DND-41 (cell line): ENCODE measurements around the gene MGAT4A.

Source experiments
- CTCF ChIP-seq: IDR thresholded peaks from 2 replicates; pipeline ENCODE4 v1.5.1; 2012; ENCODE audit warnings: borderline replicate concordance, low read length, moderate library complexity, mild to moderate bottlenecking; ENCODE audit not compliant: poor library complexity, severe bottlenecking; ENCODE audit errors: extremely low read depth
- EZH2 ChIP-seq: IDR thresholded peaks from 3 replicates; pipeline ENCODE4 v1.6.1; 2012; ENCODE audit warnings: borderline replicate concordance, low read depth, mild to moderate bottlenecking, moderate library complexity, low read length, inconsistent platforms; ENCODE audit not compliant: severe bottlenecking

GRCh38 chr2:98773169-98773568 is 42.2 kb upstream of the MGAT4A start:
- TF ChIP-seq CTCF (no peak), EZH2 (no peak)
